ENCODE results near the gene VCAN. TPM values are rescaled to one million over a fixed set of nuclear protein-coding genes. Genes with fewer than 3 reads are reported as not detected.

Gene VCAN
- total and polyA plus RNA-seq, 2 of the 8 experiments (the other 6 are each of a cell fraction or from before 2014, with no cell fraction given): 146 to 404 TPM

DNA sequence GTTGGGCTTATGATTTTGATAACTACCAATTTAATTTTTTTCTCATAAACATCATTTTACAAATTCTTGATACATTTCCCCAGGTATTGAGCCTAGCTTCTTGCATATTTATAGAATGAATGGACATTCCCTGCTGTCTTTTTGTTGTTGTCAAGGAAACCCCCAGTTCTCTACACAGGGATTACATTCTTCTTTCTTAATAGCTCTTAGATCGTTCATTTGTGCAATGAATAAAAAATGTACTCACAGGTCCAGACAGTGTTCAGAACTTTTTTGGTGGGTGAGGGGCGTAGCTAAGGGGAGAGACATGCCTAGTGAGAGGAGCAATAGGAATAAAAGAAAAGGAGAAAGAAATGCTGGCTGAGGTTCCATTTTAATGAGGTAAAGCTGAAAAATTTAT is 58.6 kb downstream of the VCAN start:
- FAIRE-seq (no peak), DNase-seq (ENCODE audit: low read depth in 1 of 2, low spot score in 2 of 2) (no peak)
- Histone ChIP-seq H4K20me1 (replicated peaks in 1 of 2; ENCODE audit: control insufficient read depth in 1 of 2, insufficient read depth in 2 of 2, low read length in 2 of 2) (no peaks in the 10 kb centered on the region), H3K36me3 (ENCODE audit: control insufficient read depth in 2 of 4, insufficient read depth in 4 of 4, low read length in 3 of 4) (peaks cover 0 to 4% (median 0%) of the 10 kb centered on the region in 4 experiments; a peak in 2 of 8 replicates), H4K91ac (replicated peaks; ENCODE audit: insufficient read length, low read length) (no peak overlapping the region), H3K23ac (ENCODE audit: insufficient read length) (no peak overlapping the region), H3K27me3 (replicated peaks in 1 of 4; ENCODE audit: control insufficient read depth in 3 of 4, extremely low read depth in 1 of 4, insufficient read depth in 3 of 4, low read length in 3 of 4) (no peaks in the 10 kb centered on the region), H3K18ac (ENCODE audit: extremely low read depth, low read length) (no peak overlapping the region), H2BK15ac (ENCODE audit: low read length) (no peak overlapping the region), H3K27ac (ENCODE audit: low read depth, low read length) (no peak overlapping the region), H3K14ac (ENCODE audit: insufficient read length) (no peak overlapping the region), H3K79me1 (ENCODE audit: low read depth, low read length) (no peaks in the 10 kb centered on the region), H3K4me1 (replicated peaks in 1 of 4; ENCODE audit: control insufficient read depth in 3 of 4, insufficient read depth in 4 of 4, low read length in 3 of 4) (no peaks in the 10 kb centered on the region), H3K9me3 (ENCODE audit: insufficient read depth in 2 of 2, low read depth in 1 of 2, low read length in 1 of 2) (no peaks in the 10 kb centered on the region), H2BK12ac (ENCODE audit: low read depth, low read length) (no peak overlapping the region), H3K79me2 (ENCODE audit: control insufficient read depth in 1 of 2, insufficient read depth in 2 of 2, low read length in 2 of 2) (no peaks in the 10 kb centered on the region; a peak in 1 of 4 replicates), H2BK120ac (replicated peaks; ENCODE audit: low read depth, low read length) (no peak overlapping the region), H4K8ac (ENCODE audit: extremely low read depth, insufficient read depth, low read length) (no peak overlapping the region), H2BK20ac (ENCODE audit: low read length) (no peak overlapping the region), H3K4me3 (ENCODE audit: extremely low read depth in 1 of 4, insufficient read depth in 2 of 4, low read depth in 3 of 4, low read length in 4 of 4) (no peak overlapping the region), H3K4ac (replicated peaks; ENCODE audit: insufficient read length, low read depth, low read length) (no peak overlapping the region), H3K4me2 (ENCODE audit: insufficient read depth in 1 of 2, low read depth in 2 of 2, low read length in 2 of 2) (no peak overlapping the region), H4K5ac (ENCODE audit: insufficient read length, low read depth, low read length) (no peak overlapping the region), H2AK5ac (ENCODE audit: low read depth, low read length) (no peak overlapping the region), H2AFZ (ENCODE audit: low read length) (no peak overlapping the region), H3K9ac (replicated peaks in 1 of 4; ENCODE audit: extremely low read depth in 1 of 4, low read depth in 3 of 4, low read length in 3 of 4) (no peak overlapping the region), H2BK5ac (ENCODE audit: low read depth, low read length) (no peak overlapping the region), H3K23me2 (ENCODE audit: low read depth, low read length) (no peaks in the 10 kb centered on the region; the same call in 1 of the 2 replicates), H3K56ac (replicated peaks; ENCODE audit: insufficient read length, low read depth, low read length) (no peak overlapping the region)
- CTCF ChIA-PET (ENCODE audit: partially characterized antibody): interaction anchor here (1.0 to 1.4 kb wide), 2 partner anchors 27 to 249 kb away, joined by 3 read pairs; no protein-coding TSS in a partner anchor
- TF ChIP-seq SIRT6 (IDR thresholded peaks at IDR 0.05; ENCODE audit: low read length): no peak
- TF ChIP-seq RFX5 (IDR thresholded peaks at IDR 0.05; ENCODE audit: borderline replicate concordance, low read depth, low read length): no peak
- TF ChIP-seq JUN (IDR thresholded peaks at IDR 0.05; ENCODE audit: low read depth, low read length): no peak
- TF ChIP-seq CHD1 (IDR thresholded peaks at IDR 0.05; ENCODE audit: low read depth, low read length): no peak
- TF ChIP-seq TBP (IDR thresholded peaks at IDR 0.05; ENCODE audit: low read depth, low read length): no peak
- TF ChIP-seq TEAD4 (IDR thresholded peaks at IDR 0.05; ENCODE audit: low read depth, low read length): no peak
- no peak for TF ChIP-seq SAP30 (IDR thresholded peaks at IDR 0.05; ENCODE audit: insufficient read depth, insufficient replicate concordance, low read length)
- no peak for TF ChIP-seq PHF8 (conservative IDR thresholded peaks at IDR 0.05; ENCODE audit: low read depth, low read length)
- TF ChIP-seq ASH2L (IDR thresholded peaks at IDR 0.05; ENCODE audit: low read length): no peak
- TF ChIP-seq RNF2 (IDR thresholded peaks at IDR 0.05; ENCODE audit: borderline replicate concordance, low read depth, low read length, missing control alignments, poor library complexity, severe bottlenecking): no peak
- POLR2A ChIA-PET (ENCODE audit: partially characterized antibody): interaction anchor here (0.8 kb wide), 1 partner anchor 382 kb away, joined by 3 read pairs; no protein-coding TSS in a partner anchor
- WGBS, 2 experiments (ENCODE audit: extremely low coverage in 1 of 2, insufficient coverage in 1 of 2, insufficient read length in 1 of 2, insufficient replicate concordance in 2 of 2, low coverage in 1 of 2, low lambda C conversion rate in 2 of 2, missing lambda C conversion rate in 1 of 2): 93% methylated on average over 2 of the region's 2 CpGs; no CpG with 5 or more reads in 1 of the 2 experiments

Measured in H1 (cell line).